Endothelial cell of umbilical vein (primary cell): Measurements from ENCODE around the gene UQCC2. TPM values are rescaled to one million over a fixed set of nuclear protein-coding genes. Genes with fewer than 3 reads are reported as not detected.

Experiments used
- BruUV-seq: library from RNA; stranded (reverse); fragments of 400-500 nt; replicated peaks from 2 replicates; lab custom pipeline; 2021; lab: Mats Ljungman, UMichigan
- CTCF ChIA-PET: fragments of 300-600, 350-600 bp; sonication (Branson Sonifier 250); formaldehyde crosslinking; loops from one replicate; lab custom pipeline; 2021; ENCODE audit warnings: antibody characterized with exemption, inconsistent platforms; lab: Charles Lee
- POLR2A ChIA-PET: fragments of 300-600, 350-600 bp; sonication (Branson Sonifier 250); formaldehyde crosslinking; loops from one replicate; lab custom pipeline; 2021; ENCODE audit warnings: antibody characterized with exemption, inconsistent platforms; lab: Charles Lee
- DNase-seq: peaks from one replicate; pipeline ENCODE4 v3.0.0-alpha.2; 2011; ENCODE audit warnings: low read depth, low spot score
- FAIRE-seq: peaks from 2 replicates; lab custom pipeline; 2011; peaks lifted over from hg19 to GRCh38; lab: Jason Lieb, UNC
- H2AFZ ChIP-seq: 2 replicates; pipeline ENCODE4 v1.6.0; 2012; ENCODE audit warnings: low read depth, low read length, control low read depth, inconsistent platforms
- H3K27ac ChIP-seq: 2 replicates; pipeline ENCODE4 v1.5.1; 2011; ENCODE audit warnings: low read depth, mild to moderate bottlenecking, control low read depth, low read length, moderate library complexity; ENCODE audit not compliant: insufficient read depth
- H3K27me3 ChIP-seq, 2 experiments: 2 replicates each; pipeline versions ENCODE4 v1.6.0 to v1.6.1; 2011; ENCODE audit warnings: low read length in 2 of 2, mixed read lengths in 1 of 2; ENCODE audit not compliant: control insufficient read depth in 2 of 2, insufficient read depth in 2 of 2
- H3K36me3 ChIP-seq, 2 experiments: 2 replicates in 1 of 2; 3 replicates in 1 of 2; pipeline ENCODE4 v1.5.1; 2011; ENCODE audit warnings: low read length in 2 of 2, mild to moderate bottlenecking in 1 of 2, moderate library complexity in 1 of 2; ENCODE audit not compliant: control insufficient read depth in 2 of 2, insufficient read depth in 2 of 2; ENCODE audit errors: extremely low read depth in 1 of 2
- H3K4me1 ChIP-seq: 3 replicates; pipeline ENCODE4 v1.5.1; 2011; ENCODE audit warnings: mild to moderate bottlenecking, low read length; ENCODE audit not compliant: control insufficient read depth, insufficient read depth; ENCODE audit errors: extremely low read depth
- H3K4me2 ChIP-seq: 2 replicates; pipeline ENCODE4 v1.6.1; 2011; ENCODE audit warnings: low read length, control low read depth, mixed read lengths; ENCODE audit not compliant: insufficient read depth
- H3K4me3 ChIP-seq, 3 experiments: fragments of 200-600 bp in 1 of 3; sonication (generic), shearing (Covaris generic) in 1 of 3; replicated peaks in 1 of 3; 2 replicates each; pipeline ENCODE4 v1.5.1; 2011 to 2016; ENCODE audit warnings: control low read depth in 3 of 3, low read length in 3 of 3, mild to moderate bottlenecking in 2 of 3, inconsistent platforms in 1 of 3, low read depth in 1 of 3, moderate library complexity in 1 of 3; ENCODE audit not compliant: insufficient read depth in 1 of 3
- H3K79me2 ChIP-seq: 2 replicates; pipeline ENCODE4 v1.6.0; 2012; ENCODE audit warnings: low read length, inconsistent platforms; ENCODE audit not compliant: control insufficient read depth, insufficient read depth
- H3K9ac ChIP-seq: replicated peaks from 2 replicates; pipeline ENCODE3; 2011; ENCODE audit warnings: low read length, control low read depth; ENCODE audit not compliant: insufficient read depth; ENCODE audit errors: extremely low read depth
- H3K9me1 ChIP-seq: replicated peaks from 3 replicates; pipeline ENCODE4 v1.6.0; 2011; ENCODE audit warnings: mild to moderate bottlenecking, low read length; ENCODE audit not compliant: control insufficient read depth, insufficient read depth; ENCODE audit errors: extremely low read depth
- H3K9me3 ChIP-seq: replicated peaks from 2 replicates; pipeline ENCODE4 v1.5.1; 2012; ENCODE audit warnings: low read length, inconsistent platforms; ENCODE audit not compliant: control insufficient read depth, insufficient read depth
- H4K20me1 ChIP-seq: replicated peaks from 2 replicates; pipeline ENCODE3; 2011; ENCODE audit warnings: mild to moderate bottlenecking, low read length; ENCODE audit not compliant: control insufficient read depth, insufficient read depth; ENCODE audit errors: extremely low read depth
- CTCF ChIP-seq, 2 donors: IDR thresholded peaks; 1 replicate in 1 of 2; 2 replicates in 1 of 2; pipeline ENCODE4 v1.5.1; 2011; ENCODE audit warnings: low read length in 2 of 2, mild to moderate bottlenecking in 2 of 2, moderate library complexity in 2 of 2, control low read depth in 1 of 2, inconsistent platforms in 1 of 2, low read depth in 1 of 2; ENCODE audit not compliant: insufficient read depth in 1 of 2; ENCODE audit errors: extremely low read depth in 1 of 2
- EZH2 ChIP-seq: IDR thresholded peaks from 2 replicates; pipeline ENCODE4 v1.6.1; 2012; ENCODE audit warnings: borderline replicate concordance, low read depth, mild to moderate bottlenecking, moderate library complexity, low read length, inconsistent platforms; ENCODE audit not compliant: severe bottlenecking
- FOS ChIP-seq: IDR thresholded peaks from 2 replicates; pipeline ENCODE4 v1.6.1; 2011; ENCODE audit warnings: mild to moderate bottlenecking, low read length, moderate library complexity, borderline replicate concordance; ENCODE audit not compliant: insufficient read depth
- GATA2 ChIP-seq: IDR thresholded peaks from 2 replicates; pipeline ENCODE4 v1.7.0; 2011; ENCODE audit warnings: low read depth, mild to moderate bottlenecking, moderate library complexity, mixed read lengths, low read length; ENCODE audit not compliant: insufficient read length, insufficient read depth
- JUN ChIP-seq: IDR thresholded peaks from 2 replicates; pipeline ENCODE4 v1.6.1; 2011; ENCODE audit warnings: borderline replicate concordance, low read depth; ENCODE audit not compliant: insufficient read length, insufficient read depth
- MAX ChIP-seq: IDR thresholded peaks from 2 replicates; pipeline ENCODE4 v1.6.1; 2011; ENCODE audit not compliant: insufficient read depth, insufficient read length
- MYC ChIP-seq: IDR thresholded peaks from one replicate; pipeline ENCODE4 v1.6.1; 2011; ENCODE audit warnings: mild to moderate bottlenecking, low read depth, low read length
- POLR2A ChIP-seq: IDR thresholded peaks from 2 replicates; pipeline ENCODE4 v1.6.1; 2012; ENCODE audit warnings: low read depth, mild to moderate bottlenecking, control low read depth, low read length
- POLR2AphosphoS5 ChIP-seq: IDR thresholded peaks from 2 replicates; pipeline ENCODE4 v1.6.1; 2012; ENCODE audit warnings: low read depth, mild to moderate bottlenecking, control low read depth, low read length, moderate library complexity; ENCODE audit not compliant: insufficient read depth
- dilution Hi-C: fragments of 300-500 bp; cut with MboI; formaldehyde crosslinking; loops from one replicate; pipeline ENCODE4 v1.15.0; 2019; ENCODE audit warnings: low sequenced_read_pairs; ENCODE audit not compliant: extremely low pct_ligation_motif_present
- intact Hi-C: fragments of 100-400 bp; cut with micrococcal nuclease; formaldehyde crosslinking; loops from one replicate; pipeline ENCODE4 v1.10.0; 2022
- polyA plus RNA-seq, 4 experiments: library from polyadenylated mRNA; depleted of rRNA in 3 of 4; stranded (reverse) in 3 of 4; unstranded in 1 of 4; fragments of >200 nt; gene quantifications; 2 replicates each; pipeline versions ENCODE4 v1.2.1 to v1.2.3, GENCODE V29; 2011 to 2012; ENCODE audit warnings: missing spikeins in 1 of 4
- total RNA-seq: library from RNA; stranded (reverse); gene quantifications from 2 replicates; pipeline ENCODE4 v1.2.3, GENCODE V29; 2021

Gene UQCC2
- total and polyA plus RNA-seq, 2 donors (not counting 3 experiments of a cell fraction or from before 2014, with no cell fraction given): 46.3 to 95.3 TPM

DNA sequence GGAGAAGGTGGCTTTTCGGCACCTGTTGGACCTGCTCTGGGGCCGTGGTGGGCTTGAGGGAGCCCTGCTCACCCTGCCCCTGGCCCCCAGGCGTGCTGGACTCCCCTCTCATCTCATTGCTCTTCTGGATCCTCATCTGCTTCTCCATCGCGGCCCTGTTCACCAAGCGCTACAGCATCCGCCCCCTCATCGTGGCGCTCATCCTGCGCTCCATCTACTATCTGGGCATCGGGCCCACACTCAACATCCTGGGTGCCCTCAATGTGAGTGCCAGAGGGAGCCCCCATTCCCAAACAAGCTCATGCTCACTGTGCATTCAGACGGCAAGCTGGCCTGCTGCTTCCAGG, 22.4 kb downstream of the UQCC2 start:
- BruUV-seq: no TSS peak
- Histone ChIP-seq H3K9me3 (no peaks in the 10 kb centered on the region), H3K4me2 (no peak overlapping the region), H2AFZ (no peak overlapping the region), H3K27ac (no peak overlapping the region), H3K27me3 (no peaks in the 10 kb centered on the region), H3K4me1 (peaks cover 17% of the 10 kb centered on the region), H4K20me1 (no peaks in the 10 kb centered on the region), H3K4me3 (no peak overlapping the region), H3K36me3 (peaks cover 4 to 58% of the 10 kb centered on the region in 2 experiments), H3K9ac (no peak overlapping the region), H3K9me1 (no peaks in the 10 kb centered on the region), H3K79me2 (no peaks in the 10 kb centered on the region)
- DNase-seq: no peak
- intact Hi-C loops (no loop called here), dilution Hi-C loops (no loop called here)
- CTCF ChIA-PET: no interaction called here
- TF ChIP-seq JUN (no peak), POLR2AphosphoS5 (no peak), MYC (no peak), EZH2 (no peak), FOS (no peak), GATA2 (no peak), CTCF (IDR thresholded peaks at IDR 0.05; ENCODE audit: extremely low read depth in 1 of 2, insufficient read depth in 1 of 2, low read depth in 1 of 2, low read length in 2 of 2) (no peak), POLR2A (no peak), MAX (no peak)
- POLR2A ChIA-PET: no interaction called here
- FAIRE-seq: no peak
